Measurements from ENCODE around the gene TBC1D24. TPM values are rescaled to one million over a fixed set of nuclear protein-coding genes. Genes with fewer than 3 reads are reported as not detected.
A peak's percentile ranks its signal among the peaks of the same experiment; 100 is the strongest.

The TBC1D24 gene
- total and polyA plus RNA-seq, 8 donors = 3.2 to 35.6 (median 9.0) TPM

- Histone ChIP-seq H3K27me3 (no peaks in the 10 kb centered on the region), H3K9me3 (no peaks in the 10 kb centered on the region), H3K36me3 (peaks cover 0 to 50% (median 41%) of the 10 kb centered on the region in 4 donors), H3K4me3 (no peak overlapping the region), H3K27ac (no peak overlapping the region), H3K4me1 (peaks cover 14 to 52% (median 38%) of the 10 kb centered on the region in 4 donors)
- no peak for TF ChIP-seq POLR2A (IDR thresholded peaks at IDR 0.05)
- no peak for TF ChIP-seq EP300 (IDR thresholded peaks at IDR 0.05)
- no peak for TF ChIP-seq CTCF (IDR thresholded peaks at IDR 0.05)
- no peak for TF ChIP-seq POLR2AphosphoS5 (IDR thresholded peaks at IDR 0.05)
- DNase-seq = no peak
- 81 to 90% (median 84%) methylated on average over 18 to 20 of the region's 20 CpGs for WGBS, 5 donors
- intact Hi-C loops (cut with DNase I; ENCODE audit: low total_unique reads) = no loop called here
These were observed 25.5 kb downstream of the TBC1D24 start for GRCh38 chr16:2500430-2500917.

GRCh38 chr16:2500918-2501750 lies 26.2 kb downstream of the TBC1D24 start:
- 38 to 74% (median 41%) methylated on average over 10 to 23 of the region's 23 CpGs for WGBS, 5 donors
- DNase-seq = peak; percentile 83 to 96
- intact Hi-C loops (cut with DNase I; ENCODE audit: low total_unique reads) = no loop called here
- peaks cover 14 to 52% (median 38%) of the 10 kb centered on the region in 4 donors for H3K4me1 ChIP-seq
- TF ChIP-seq CTCF (IDR thresholded peaks at IDR 0.05) (peak in 5 of 7 experiments; percentile 94 to 98 (median 96)), EP300 (IDR thresholded peaks at IDR 0.05) (no peak), POLR2AphosphoS5 (IDR thresholded peaks at IDR 0.05) (peak in 1 of 3 donors; percentile 49), POLR2A (IDR thresholded peaks at IDR 0.05) (no peak)
- peaks cover 0 to 43% (median 38%) of the 10 kb centered on the region in 4 donors for H3K36me3 ChIP-seq
- H3K27ac ChIP-seq = peak overlapping the region in 2 of 5 donors; percentile 34 to 71
- H3K27me3 ChIP-seq = no peaks in the 10 kb centered on the region
- peak overlapping the region; percentile 8 to 32 (median 26) for H3K4me3 ChIP-seq
- H3K9me3 ChIP-seq = no peaks in the 10 kb centered on the region

GRCh38 chr16:2501946-2502895 lies 27.3 kb downstream of the TBC1D24 start:
- WGBS, 5 donors = 77 to 81% (median 78%) methylated on average over 13 to 18 of the region's 18 CpGs
- H3K27ac ChIP-seq = peak overlapping the region in 3 of 5 donors; percentile 42 to 71 (median 49)
- H3K9me3 ChIP-seq = no peaks in the 10 kb centered on the region
- TF ChIP-seq POLR2A (IDR thresholded peaks at IDR 0.05) = no peak
- TF ChIP-seq EP300 (IDR thresholded peaks at IDR 0.05) = no peak
- TF ChIP-seq POLR2AphosphoS5 (IDR thresholded peaks at IDR 0.05) = no peak
- no peak for TF ChIP-seq CTCF (IDR thresholded peaks at IDR 0.05)
- no peaks in the 10 kb centered on the region for H3K27me3 ChIP-seq
- H3K4me1 ChIP-seq = peaks cover 13 to 51% (median 35%) of the 10 kb centered on the region in 4 donors
- H3K36me3 ChIP-seq = peaks cover 0 to 32% (median 27%) of the 10 kb centered on the region in 4 donors
- H3K4me3 ChIP-seq = no peak overlapping the region
- DNase-seq = no peak
- intact Hi-C loops (cut with DNase I; ENCODE audit: low total_unique reads) = no loop called here

GRCh38 chr16:2505695-2506094 lies 30.8 kb downstream of the TBC1D24 start:
- TF ChIP-seq POLR2A (IDR thresholded peaks at IDR 0.05) (no peak), CTCF (IDR thresholded peaks at IDR 0.05) (no peak), POLR2AphosphoS5 (IDR thresholded peaks at IDR 0.05) (no peak), EP300 (IDR thresholded peaks at IDR 0.05) (no peak)
- intact Hi-C loops (cut with DNase I; ENCODE audit: low total_unique reads) = no loop called here
- 90 to 98% (median 94%) methylated on average over 14 of the region's 14 CpGs for WGBS, 5 donors
- H3K9me3 ChIP-seq = no peaks in the 10 kb centered on the region
- DNase-seq = no peak
- no peak overlapping the region for H3K27ac ChIP-seq
- no peaks in the 10 kb centered on the region for H3K27me3 ChIP-seq
- H3K36me3 ChIP-seq = no peaks in the 10 kb centered on the region
- H3K4me1 ChIP-seq = peaks cover 12 to 35% (median 27%) of the 10 kb centered on the region in 4 donors
- H3K4me3 ChIP-seq = no peak overlapping the region

Measured in stomach (tissue), 9 donors.